ENCODE measurements around the gene TNFSF10.
"Not testable (repeated sequence)": the region's sequence is repeated elsewhere in the genome, so short reads cannot be mapped to it uniquely, and the experiment has no call there.

TNFSF10 gene

DNA sequence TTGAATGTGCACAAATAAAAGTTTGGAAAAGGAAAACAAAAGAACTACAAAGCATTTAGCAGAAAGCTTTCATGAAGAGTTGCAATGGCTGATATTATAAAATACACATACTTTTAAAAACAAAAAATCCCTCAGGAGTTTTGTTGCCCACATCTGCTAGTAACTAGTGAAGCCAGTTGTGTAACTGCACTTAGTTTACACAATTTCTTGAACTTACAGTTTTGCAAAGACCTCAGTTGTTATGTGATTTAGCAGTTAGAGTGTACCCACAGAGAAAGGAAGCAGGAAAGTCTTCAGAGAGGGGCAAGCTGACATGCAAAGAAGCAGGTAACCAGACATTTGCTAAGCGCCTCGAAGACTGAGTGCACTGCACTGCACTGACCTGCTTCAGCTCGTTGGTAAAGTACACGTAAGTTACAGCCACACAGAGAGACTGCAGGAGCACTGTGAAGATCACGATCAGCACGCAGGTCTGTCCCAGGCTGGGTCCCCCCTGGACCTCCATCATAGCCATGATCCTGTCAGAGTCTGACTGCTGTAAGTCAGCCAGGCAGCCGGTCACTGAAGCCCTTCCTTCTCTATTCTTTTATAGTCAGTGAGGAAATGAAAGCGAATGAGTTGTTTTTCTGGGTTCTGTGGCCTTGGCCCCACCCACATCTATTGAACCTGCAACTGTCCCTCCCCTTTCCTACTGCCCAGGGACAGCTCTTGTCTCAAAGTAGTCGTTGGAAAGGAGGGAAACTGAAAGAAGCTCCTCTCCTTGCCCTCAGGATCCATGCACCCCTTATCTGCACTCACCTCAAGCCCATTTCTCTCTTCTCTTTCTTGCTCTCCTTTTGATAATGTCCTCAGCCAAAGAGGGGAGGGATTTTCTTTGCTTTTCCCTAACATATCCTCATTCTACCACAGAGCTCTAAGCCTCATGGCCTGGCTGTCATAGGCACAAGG is at the start of gene TNFSF10:
Gene TNFSF10, minus strand, starts transcription at position 560 of the 948 bp plus-strand sequence. Its CDS starts 46 bp downstream, at position 514.
- peak; percentile 69 for DNase-seq

- DNase-seq, result no peak
Observed at GRCh38 chr3:172569128-172570008, 46.1 kb upstream of the TNFSF10 start.

DNA sequence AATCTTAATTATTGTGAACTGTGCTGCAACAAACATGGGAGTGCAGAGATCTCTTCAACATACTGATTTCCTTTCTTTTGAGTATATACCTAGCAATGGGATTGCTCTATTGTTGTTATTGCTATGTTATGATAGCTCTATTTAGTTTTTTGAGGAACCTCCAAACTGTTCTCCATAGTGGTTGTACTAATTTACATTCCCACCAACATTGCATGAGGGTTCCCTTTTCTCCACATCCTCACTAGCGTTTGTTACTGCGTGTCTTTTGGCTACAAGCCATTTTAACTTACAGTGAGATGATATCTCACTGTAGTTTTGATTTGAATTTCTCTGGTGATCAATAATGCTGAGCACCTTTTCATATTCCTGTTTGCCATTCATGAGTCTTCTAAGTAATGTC is 45.5 kb upstream of the TNFSF10 start:
- DNase-seq, result no peak

GRCh38 chr3:172566785-172567184 is 43.6 kb upstream of the TNFSF10 start:
- not testable (repeated sequence) for DNase-seq

GRCh38 chr3:172564499-172564898 is 41.3 kb upstream of the TNFSF10 start:
- DNase-seq, result no peak

GRCh38 chr3:172562871-172563865 is 39.9 kb upstream of the TNFSF10 start:
- DNase-seq, result peak; percentile 75

DNA sequence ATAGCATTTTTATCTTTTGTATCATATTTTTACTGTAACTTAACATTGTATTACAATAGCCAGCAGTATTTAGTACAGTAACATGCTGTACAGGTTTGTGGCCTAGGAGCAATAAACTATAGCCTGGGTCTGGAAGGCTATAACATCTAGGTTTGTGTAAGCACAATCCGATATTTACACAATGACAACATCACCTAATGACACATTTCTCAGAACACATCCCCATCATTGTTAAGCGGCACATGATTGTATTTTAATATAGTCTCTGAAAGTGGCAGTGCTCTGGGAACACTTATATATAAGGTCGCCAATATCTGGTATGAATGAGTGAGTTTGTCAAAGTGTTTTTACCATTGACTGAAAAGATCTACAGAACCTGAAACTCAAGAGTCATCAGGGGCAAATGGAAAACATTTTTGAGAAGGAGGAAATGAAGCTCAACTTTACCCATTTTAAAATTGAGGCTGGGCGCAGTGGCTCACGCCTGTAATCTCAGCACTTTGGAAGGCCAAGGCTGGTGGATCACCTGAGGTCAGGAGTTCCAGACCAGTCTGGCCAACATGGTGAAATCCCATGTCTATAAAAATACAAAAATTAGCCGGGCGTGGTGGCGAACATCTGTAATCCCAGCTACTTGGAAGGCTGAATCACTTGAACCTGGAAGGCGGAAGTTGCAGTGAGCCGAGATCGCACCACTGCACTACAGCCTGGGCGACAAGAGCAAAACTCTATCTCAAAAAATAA is 38.8 kb upstream of the TNFSF10 start:
- peak; percentile 80 for DNase-seq

DNA sequence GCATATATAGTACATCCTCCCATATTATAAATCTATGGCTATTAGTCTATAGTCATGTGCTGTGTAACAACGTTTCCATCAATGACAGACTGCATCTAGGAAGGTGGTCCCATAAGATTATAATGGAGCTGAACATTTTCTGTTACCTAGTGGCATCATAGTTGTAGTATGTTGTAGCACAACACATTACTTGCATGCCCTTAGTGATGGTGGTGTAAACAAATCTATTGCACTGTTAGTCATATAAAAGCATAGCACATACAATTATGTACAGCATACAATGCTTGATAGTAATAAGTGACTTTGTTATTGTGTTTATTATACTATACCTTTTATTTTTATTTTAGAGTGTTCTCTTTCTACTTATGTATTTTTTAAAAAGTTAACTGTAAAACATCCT is 37.4 kb upstream of the TNFSF10 start:
- DNase-seq, result no peak

DNA sequence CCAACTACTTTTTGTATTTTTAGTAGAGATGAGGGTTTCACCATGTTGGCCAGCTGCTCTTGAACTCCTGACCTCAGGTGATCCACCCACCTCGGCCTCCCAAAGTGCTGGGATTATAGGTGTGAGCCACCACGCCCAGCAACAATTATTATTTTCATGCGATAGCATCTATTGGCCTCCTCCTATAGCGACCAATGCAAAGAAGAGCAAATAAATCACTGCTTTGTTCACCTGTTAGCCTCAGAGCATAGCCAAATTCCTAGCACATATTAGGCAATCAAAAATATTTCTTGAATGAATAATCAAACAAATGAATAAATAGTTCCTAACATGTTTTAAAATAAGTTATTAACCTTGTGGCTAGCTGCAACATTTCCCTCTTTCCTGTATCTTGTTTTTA is 36.8 kb upstream of the TNFSF10 start:
- no peak for DNase-seq

DNA sequence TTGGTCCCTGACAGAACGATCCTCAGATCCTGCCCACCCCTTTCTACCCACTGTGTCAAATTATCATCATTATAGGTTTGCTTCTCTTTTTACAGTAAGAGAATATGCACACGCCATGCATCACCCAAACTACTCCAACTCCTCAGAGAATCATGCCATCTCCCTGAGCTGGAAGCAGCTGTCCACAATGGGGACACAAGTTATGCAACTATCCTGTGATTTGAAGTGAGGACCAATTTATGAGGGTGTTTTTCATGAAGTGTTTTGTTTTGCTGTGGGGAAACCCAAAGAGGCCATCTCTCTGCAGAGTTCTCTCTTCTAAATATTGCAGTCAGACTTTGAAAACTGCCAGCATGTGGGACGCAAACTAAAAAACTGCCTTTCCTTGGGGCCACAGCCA is 35.8 kb upstream of the TNFSF10 start:
- no peak for DNase-seq

DNA sequence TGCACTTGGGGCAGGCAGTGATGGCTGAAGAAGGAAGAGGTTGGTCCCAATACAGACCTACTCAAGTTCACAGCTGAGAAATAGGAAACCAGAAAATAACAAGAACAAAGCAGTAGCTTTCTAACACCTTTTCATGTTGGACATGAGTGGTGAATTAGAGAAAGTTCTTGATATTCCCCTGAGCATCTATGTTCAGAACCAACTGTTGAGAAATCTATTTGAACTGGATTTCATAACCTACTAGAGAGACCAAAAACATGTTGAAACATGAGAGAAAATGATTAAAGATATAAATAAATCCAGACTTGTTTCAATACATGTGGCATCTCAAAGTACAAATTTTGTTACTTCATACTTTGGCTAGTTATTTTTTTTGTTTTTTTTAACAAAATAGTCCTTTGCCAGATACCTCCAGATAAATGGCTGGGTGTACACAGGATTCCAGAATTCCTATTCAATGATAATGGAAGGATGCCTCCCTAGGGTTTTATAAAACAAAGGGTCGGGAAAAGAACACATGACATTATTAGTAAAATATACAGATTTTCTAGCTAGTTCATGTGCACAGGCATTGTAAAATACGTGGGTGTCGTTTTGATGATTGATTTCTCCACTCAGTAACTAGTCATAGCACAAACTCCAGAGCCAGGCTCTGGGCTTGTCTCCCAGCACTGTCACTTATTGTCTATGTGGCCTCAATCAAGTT is 34.4 kb upstream of the TNFSF10 start:
- DNase-seq, result no peak

- DNase-seq, result no peak
Observed at GRCh38 chr3:172553526-172554252, 30.5 kb upstream of the TNFSF10 start.

DNA sequence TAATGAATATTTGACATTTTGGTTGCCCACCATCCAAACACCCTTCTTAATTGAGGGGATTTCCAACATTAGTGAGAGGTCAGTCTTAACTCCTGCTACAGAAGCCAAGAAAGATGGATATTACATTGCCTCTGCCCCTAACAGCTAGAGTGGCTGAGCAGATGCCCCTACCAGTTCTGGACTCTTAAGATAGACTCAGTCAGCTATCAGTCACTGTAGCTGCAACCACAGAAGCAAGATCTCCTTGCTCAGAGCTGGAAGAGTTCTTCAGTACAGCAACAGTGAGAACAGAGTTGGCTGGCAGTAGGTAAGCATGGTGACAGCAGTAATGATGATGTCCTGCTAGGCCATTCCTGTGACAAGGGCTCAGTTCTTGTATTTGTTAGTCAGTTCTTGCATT is 29.4 kb upstream of the TNFSF10 start:
- no peak for DNase-seq

DNA sequence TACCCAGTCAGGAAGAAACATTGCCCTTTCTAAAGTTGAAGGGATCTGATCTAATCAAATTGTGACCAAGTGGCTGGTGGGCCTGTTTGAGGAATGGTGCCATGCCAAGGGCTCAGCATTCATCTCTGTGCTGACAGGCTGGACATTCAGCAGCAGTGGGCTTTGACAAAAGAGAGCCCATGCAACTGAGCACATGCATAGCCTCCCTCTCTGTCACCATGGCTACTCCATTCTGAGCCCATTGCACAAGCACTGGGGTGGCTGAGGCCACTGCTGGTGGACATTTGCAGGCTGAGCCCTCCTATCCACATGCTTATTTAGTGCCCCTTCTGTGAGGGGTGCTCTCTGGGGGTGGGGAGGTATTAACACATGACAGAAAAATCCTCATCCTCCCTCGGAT is 28.6 kb upstream of the TNFSF10 start:
- no peak for DNase-seq

GRCh38 chr3:172550347-172550943 is 27.2 kb upstream of the TNFSF10 start:
- DNase-seq, result no peak

GRCh38 chr3:172549144-172549543 is 25.9 kb upstream of the TNFSF10 start:
- no peak for DNase-seq

- no peak for DNase-seq
Observed at GRCh38 chr3:172546628-172547214, 23.5 kb upstream of the TNFSF10 start.

DNA sequence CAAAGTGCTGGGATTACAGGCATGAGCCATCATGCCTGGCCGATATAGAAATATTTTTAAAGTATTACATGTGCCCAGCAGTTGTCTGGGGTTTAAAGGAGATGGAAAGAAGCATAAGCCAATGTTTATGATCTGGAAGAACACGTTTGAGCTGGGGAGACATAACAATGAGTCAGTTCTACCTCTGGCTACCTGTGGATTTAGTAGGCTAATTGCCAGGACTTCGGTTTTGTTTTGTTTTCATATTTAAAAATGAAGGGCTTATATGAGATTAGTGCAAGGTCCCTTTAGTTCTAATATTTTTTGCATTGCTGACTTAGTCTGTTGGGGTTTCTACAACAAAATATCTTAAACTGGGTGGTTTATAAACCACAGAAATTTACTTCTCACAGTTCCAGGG is 22.9 kb upstream of the TNFSF10 start:
- no peak for DNase-seq

- DNase-seq, result no peak
Observed at GRCh38 chr3:172544404-172544803, 21.2 kb upstream of the TNFSF10 start.
